ENCODE data around the gene TCEAL7.

GRCh38 chrX:103376979-103377324 is 46.9 kb downstream of the TCEAL7 start:
- TF ChIP-seq CTCF (optimal IDR thresholded peaks at IDR 0.05 in 1 of 3, IDR thresholded peaks at IDR 0.05 in 1 of 3, conservative IDR thresholded peaks at IDR 0.05 in 1 of 3; ENCODE audit: extremely low read depth in 1 of 3, insufficient read depth in 2 of 3, low read length in 3 of 3) (no peak), EZH2 (IDR thresholded peaks at IDR 0.05; ENCODE audit: low read length) (no peak)

Measured in keratinocyte (primary cell).